ENCODE data around the gene RXRA. TPM values are rescaled to one million over a fixed set of nuclear protein-coding genes. Genes with fewer than 3 reads are reported as not detected.

The RXRA gene
- total and polyA plus RNA-seq, 2 experiments from 2014 or later = 32.9 to 46.1 TPM

GRCh38 chr9:134283692-134284265 is 42.5 kb upstream of the RXRA start:
- Histone ChIP-seq H3K36me3 (no peaks in the 10 kb centered on the region), H3K27me3 (no peaks in the 10 kb centered on the region), H3K4me3 (no peak overlapping the region), H3K9me3 (ENCODE audit: low read depth) (no peaks in the 10 kb centered on the region), H3K4me1 (ENCODE audit: low read depth) (peaks cover 7% of the 10 kb centered on the region), H3K27ac (no peak overlapping the region)
- no peak for DNase-seq (ENCODE audit: low read depth in 1 of 2, low spot score in 1 of 2)
- TF ChIP-seq, protein P1, sequence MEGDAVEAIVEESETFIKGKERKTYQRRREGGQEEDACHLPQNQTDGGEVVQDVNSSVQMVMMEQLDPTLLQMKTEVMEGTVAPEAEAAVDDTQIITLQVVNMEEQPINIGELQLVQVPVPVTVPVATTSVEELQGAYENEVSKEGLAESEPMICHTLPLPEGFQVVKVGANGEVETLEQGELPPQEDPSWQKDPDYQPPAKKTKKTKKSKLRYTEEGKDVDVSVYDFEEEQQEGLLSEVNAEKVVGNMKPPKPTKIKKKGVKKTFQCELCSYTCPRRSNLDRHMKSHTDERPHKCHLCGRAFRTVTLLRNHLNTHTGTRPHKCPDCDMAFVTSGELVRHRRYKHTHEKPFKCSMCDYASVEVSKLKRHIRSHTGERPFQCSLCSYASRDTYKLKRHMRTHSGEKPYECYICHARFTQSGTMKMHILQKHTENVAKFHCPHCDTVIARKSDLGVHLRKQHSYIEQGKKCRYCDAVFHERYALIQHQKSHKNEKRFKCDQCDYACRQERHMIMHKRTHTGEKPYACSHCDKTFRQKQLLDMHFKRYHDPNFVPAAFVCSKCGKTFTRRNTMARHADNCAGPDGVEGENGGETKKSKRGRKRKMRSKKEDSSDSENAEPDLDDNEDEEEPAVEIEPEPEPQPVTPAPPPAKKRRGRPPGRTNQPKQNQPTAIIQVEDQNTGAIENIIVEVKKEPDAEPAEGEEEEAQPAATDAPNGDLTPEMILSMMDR (IDR thresholded peaks at IDR 0.05; ENCODE audit: low read depth, low read length) = no peak

- TF ChIP-seq, protein P1 (IDR thresholded peaks at IDR 0.05; ENCODE audit: low read depth, low read length) = no peak
- H3K27ac ChIP-seq = no peak overlapping the region
- no peaks in the 10 kb centered on the region for H3K27me3 ChIP-seq
- peaks cover 7% of the 10 kb centered on the region for H3K4me1 ChIP-seq (ENCODE audit: low read depth)
- no peaks in the 10 kb centered on the region for H3K9me3 ChIP-seq (ENCODE audit: low read depth)
- no peak for DNase-seq (ENCODE audit: low read depth in 1 of 2, low spot score in 1 of 2)
- H3K36me3 ChIP-seq = no peaks in the 10 kb centered on the region
- H3K4me3 ChIP-seq = no peak overlapping the region
Measured at GRCh38 chr9:134284273-134284672, 42.0 kb upstream of the RXRA start.

DNA sequence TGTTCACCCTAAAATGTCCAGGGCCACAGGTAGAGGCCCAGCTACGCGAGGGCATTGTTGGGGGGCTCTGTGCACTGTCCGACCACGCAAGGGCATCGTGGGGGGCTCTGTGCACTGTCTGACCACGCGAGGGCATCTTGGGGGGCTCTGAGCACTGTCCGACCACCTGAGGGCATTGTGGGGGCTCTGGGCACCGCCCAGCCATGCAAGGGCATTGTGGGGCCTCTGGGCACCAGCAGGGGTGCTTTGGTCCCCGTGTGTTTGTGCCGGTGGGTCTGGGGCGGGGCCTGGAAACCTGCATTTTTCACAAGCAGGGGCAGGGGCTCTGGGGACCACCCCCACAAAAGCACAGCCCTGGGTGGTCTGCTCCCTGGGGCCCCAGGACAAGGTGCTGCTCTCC is 41.5 kb upstream of the RXRA start:
- no peak for DNase-seq (ENCODE audit: low read depth in 1 of 2, low spot score in 1 of 2)
- no peaks in the 10 kb centered on the region for H3K9me3 ChIP-seq (ENCODE audit: low read depth)
- no peaks in the 10 kb centered on the region for H3K27me3 ChIP-seq
- H3K36me3 ChIP-seq = no peaks in the 10 kb centered on the region
- H3K4me3 ChIP-seq = no peak overlapping the region
- no peak overlapping the region for H3K27ac ChIP-seq
- peaks cover 7% of the 10 kb centered on the region for H3K4me1 ChIP-seq (ENCODE audit: low read depth)
- TF ChIP-seq, protein P1 (IDR thresholded peaks at IDR 0.05; ENCODE audit: low read depth, low read length) = no peak

GRCh38 chr9:134285215-134285845 is 40.9 kb upstream of the RXRA start:
- Histone ChIP-seq H3K4me1 (ENCODE audit: low read depth) (peaks cover 7% of the 10 kb centered on the region), H3K27ac (no peak overlapping the region), H3K36me3 (no peaks in the 10 kb centered on the region), H3K27me3 (no peaks in the 10 kb centered on the region), H3K9me3 (ENCODE audit: low read depth) (no peaks in the 10 kb centered on the region), H3K4me3 (no peak overlapping the region)
- no peak for DNase-seq (ENCODE audit: low read depth in 1 of 2, low spot score in 1 of 2)
- TF ChIP-seq, protein P1 (IDR thresholded peaks at IDR 0.05; ENCODE audit: low read depth, low read length) = no peak

DNA sequence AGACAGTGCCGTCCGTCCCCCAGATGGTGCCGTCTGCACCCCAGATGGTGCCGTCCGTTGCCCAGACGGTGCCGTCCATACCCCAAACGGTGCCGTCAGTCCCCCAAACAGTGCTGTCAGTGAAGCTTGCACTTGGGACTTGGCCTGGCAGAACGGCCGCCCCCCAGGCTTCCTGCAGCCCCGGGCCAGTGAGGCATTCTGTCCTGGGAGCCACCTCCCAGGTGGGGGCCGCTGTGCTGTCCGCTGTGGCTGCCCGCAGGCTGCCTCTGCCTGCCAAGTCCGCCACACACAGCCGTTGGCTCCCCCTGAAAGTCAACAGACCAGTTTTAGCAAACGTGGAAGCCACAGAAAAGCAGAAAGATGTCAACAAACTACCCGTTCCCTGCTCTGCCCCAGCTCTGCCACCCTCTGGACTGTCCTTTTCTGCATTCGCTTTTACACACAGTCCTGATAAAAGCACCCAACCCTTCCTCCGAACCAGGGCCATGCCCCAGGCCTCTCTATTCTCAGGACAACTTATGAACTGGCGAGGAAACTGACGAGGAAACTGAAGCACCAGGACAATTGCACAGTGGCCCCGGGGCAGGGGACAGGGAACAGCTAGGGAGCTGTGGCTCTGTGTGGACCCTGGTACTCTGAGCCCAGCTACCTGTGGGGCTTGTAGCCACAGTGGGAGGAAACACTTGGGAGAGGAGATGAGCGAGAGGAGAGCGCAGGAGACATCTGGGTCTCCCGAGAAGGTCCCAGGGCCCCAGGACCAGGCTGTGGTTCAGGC is 39.6 kb upstream of the RXRA start:
- Histone ChIP-seq H3K27me3 (no peaks in the 10 kb centered on the region), H3K9me3 (ENCODE audit: low read depth) (no peaks in the 10 kb centered on the region), H3K36me3 (no peaks in the 10 kb centered on the region), H3K4me1 (ENCODE audit: low read depth) (no peaks in the 10 kb centered on the region), H3K4me3 (no peak overlapping the region), H3K27ac (no peak overlapping the region)
- no peak for DNase-seq (ENCODE audit: low read depth in 1 of 2, low spot score in 1 of 2)
- TF ChIP-seq, protein P1 (IDR thresholded peaks at IDR 0.05; ENCODE audit: low read depth, low read length) = no peak

All from cardiac muscle cell (in vitro differentiated cells and primary cell).